VCaP (cell line): ENCODE data around the gene ETS1.

Experiments used
- H3K27ac ChIP-seq: fragments of 450-650 bp; 2 replicates; pipeline ENCODE4 v1.5.1; 2017
- CTCF ChIP-seq: fragments of 450-650 bp; conservative IDR thresholded peaks from 2 replicates; pipeline ENCODE4 v1.5.1; 2017; ENCODE audit warnings: mild to moderate bottlenecking, moderate library complexity

The ETS1 gene

DNA sequence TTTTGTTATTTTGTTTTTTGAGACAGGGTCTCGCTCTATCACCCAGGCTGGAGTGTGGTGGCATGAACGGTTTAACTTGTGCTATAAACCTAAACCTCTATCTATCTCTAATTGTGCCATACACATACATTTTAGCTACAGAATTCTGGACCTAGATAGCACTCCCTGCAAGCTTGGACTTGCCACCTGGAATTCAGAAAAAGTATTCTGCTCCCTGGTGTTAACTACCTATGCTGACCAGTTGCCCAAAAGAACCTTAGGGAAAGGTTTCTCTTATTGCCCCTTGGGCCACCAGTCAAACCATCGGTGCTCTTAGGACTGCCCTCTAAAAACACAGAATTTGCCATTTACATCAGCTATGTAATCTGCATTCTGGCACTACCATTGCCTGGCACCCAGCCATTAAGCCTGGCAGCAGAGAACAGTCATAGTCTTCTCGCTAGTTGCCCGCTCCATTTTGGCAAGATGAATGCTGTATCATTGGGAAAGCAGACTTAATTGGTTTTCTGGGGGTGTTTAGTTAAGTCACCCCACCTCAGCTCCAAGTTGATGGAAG is 55.3 kb downstream of the ETS1 start:
- no peak for TF ChIP-seq CTCF
- H3K27ac ChIP-seq: no peak overlapping the region

GRCh38 chr11:128531588-128531987 is 55.8 kb downstream of the ETS1 start:
- H3K27ac ChIP-seq: no peak overlapping the region
- no peak for TF ChIP-seq CTCF

GRCh38 chr11:128530118-128531074 is 57.0 kb downstream of the ETS1 start:
- no peak for TF ChIP-seq CTCF
- no peak overlapping the region for H3K27ac ChIP-seq

DNA sequence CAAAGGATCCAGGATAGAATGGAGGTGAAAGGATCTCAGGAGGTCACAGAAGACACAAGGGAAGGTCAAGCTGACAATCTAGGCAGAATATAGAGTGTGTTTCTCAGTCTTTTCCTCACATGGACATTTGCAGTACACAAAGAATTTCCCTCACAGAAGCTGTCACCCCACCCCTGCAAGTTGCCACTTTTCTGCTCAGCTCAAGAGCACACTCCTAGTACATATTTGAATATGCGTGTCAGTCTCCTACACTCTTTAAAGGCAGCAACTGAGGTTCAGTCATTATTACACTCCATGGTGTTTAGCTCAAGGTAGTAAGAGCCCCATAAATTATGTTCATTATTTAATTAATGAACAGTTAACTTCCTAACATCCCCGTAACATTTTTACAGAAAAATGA is 59.1 kb downstream of the ETS1 start:
- no peak for TF ChIP-seq CTCF
- H3K27ac ChIP-seq: no peak overlapping the region

- no peak for TF ChIP-seq CTCF
- no peak overlapping the region for H3K27ac ChIP-seq
These were observed 60.3 kb downstream of the ETS1 start for GRCh38 chr11:128527046-128527445.

DNA sequence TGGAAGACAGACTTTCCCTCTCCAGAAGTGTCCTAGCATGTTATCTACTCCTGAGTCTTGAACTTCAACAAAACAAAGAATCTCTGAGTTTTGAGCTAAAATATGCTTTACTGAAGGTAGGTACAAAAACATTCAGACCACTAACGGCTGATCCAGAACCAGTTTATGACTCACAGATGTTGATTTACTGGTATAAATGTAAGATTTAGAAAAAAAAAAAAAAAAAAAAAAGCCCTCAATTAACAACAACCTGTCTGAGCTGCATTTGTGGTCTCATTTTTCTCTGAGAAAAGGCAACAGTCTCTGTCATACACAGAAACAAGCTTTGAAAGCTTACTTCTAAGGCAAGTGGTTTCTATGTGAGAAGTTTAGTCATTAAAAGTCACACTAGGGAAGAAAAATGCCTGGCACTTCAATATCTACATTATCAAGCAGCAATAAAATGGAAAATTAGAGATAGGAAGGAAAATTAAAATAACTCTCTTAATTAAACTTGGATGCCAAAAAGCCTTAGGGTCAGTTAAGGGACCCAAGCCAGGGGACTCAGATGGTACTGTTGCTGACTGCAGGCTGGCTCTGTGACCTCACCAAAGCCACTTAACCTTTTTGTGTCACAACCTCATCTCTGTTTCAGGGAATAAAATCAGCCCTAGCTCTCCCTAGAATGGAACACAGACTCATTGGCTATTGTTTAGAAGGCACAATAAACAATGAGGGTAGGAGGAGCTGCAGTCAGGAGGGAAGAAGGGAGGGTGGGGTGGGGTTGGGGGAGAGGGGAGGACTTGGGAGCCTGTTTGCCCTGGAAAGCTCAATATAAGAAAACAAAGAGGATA is 61.7 kb downstream of the ETS1 start:
- TF ChIP-seq CTCF: no peak
- H3K27ac ChIP-seq: no peak overlapping the region

GRCh38 chr11:128524172-128524571 is 63.2 kb downstream of the ETS1 start:
- TF ChIP-seq CTCF: no peak
- no peak overlapping the region for H3K27ac ChIP-seq
